GM19395 (cell line): ENCODE measurements around the gene ARHGAP21.

Source experiments
- ATAC-seq: cut with Tn5 transposase; IDR thresholded peaks from one replicate; pipeline ENCODE4 v1.9.1; 2021; ENCODE audit warnings: mild to moderate bottlenecking, moderate library complexity; ENCODE audit not compliant: unreplicated experiment

Gene ARHGAP21

GRCh38 chr10:24723386-24723787 lies 300 bp downstream of the ARHGAP21 start:
- peak; percentile 16 for ATAC-seq

- ATAC-seq: peak; percentile 24
Measured at GRCh38 chr10:24722676-24723385, 856 bp downstream of the ARHGAP21 start.

- peak; percentile 2 for ATAC-seq
Measured at GRCh38 chr10:24722131-24722675, 1.5 kb downstream of the ARHGAP21 start.

GRCh38 chr10:24721229-24722106 lies 2.2 kb downstream of the ARHGAP21 start:
- no peak for ATAC-seq

- ATAC-seq: no peak
Measured at GRCh38 chr10:24720096-24720495, 3.6 kb downstream of the ARHGAP21 start.

GRCh38 chr10:24718031-24718855 lies 5.4 kb downstream of the ARHGAP21 start:
- no peak for ATAC-seq

GRCh38 chr10:24716295-24716694 lies 7.4 kb downstream of the ARHGAP21 start:
- no peak for ATAC-seq

GRCh38 chr10:24715246-24715769 lies 8.4 kb downstream of the ARHGAP21 start:
- ATAC-seq: no peak

- no peak for ATAC-seq
Measured at GRCh38 chr10:24713086-24713485, 10.6 kb downstream of the ARHGAP21 start.

GRCh38 chr10:24711465-24711864 lies 12.2 kb downstream of the ARHGAP21 start:
- ATAC-seq: no peak

- no peak for ATAC-seq
Measured at GRCh38 chr10:24708081-24708480, 15.6 kb downstream of the ARHGAP21 start.

GRCh38 chr10:24707445-24707844 lies 16.2 kb downstream of the ARHGAP21 start:
- ATAC-seq: peak; percentile 66

GRCh38 chr10:24706479-24707118 lies 17.1 kb downstream of the ARHGAP21 start:
- peak; percentile 61 for ATAC-seq

GRCh38 chr10:24703700-24704099 lies 20.0 kb downstream of the ARHGAP21 start:
- no peak for ATAC-seq

- peak; percentile 89 for ATAC-seq
Measured at GRCh38 chr10:24701447-24701846, 22.2 kb downstream of the ARHGAP21 start.

GRCh38 chr10:24700948-24701347 lies 22.7 kb downstream of the ARHGAP21 start:
- ATAC-seq: no peak

GRCh38 chr10:24698270-24698669 lies 25.4 kb downstream of the ARHGAP21 start:
- ATAC-seq: no peak

- ATAC-seq: no peak
Measured at GRCh38 chr10:24697080-24697479, 26.6 kb downstream of the ARHGAP21 start.

GRCh38 chr10:24695452-24695851 lies 28.2 kb downstream of the ARHGAP21 start:
- ATAC-seq: no peak

- ATAC-seq: no peak
Measured at GRCh38 chr10:24694086-24694485, 29.6 kb downstream of the ARHGAP21 start.
